CD4-positive, alpha-beta T cell treated with Interleukin-4 for 4 hours (primary cell): ENCODE measurements around the gene CHKB.
"Not testable (repeated sequence)": the region's sequence is repeated elsewhere in the genome, so short reads cannot be mapped to it uniquely, and the experiment has no call there.

Experiments
- DNase-seq: peaks from one replicate; pipeline ENCODE4 v3.0.0-alpha.2; 2020

The CHKB gene, protein sequence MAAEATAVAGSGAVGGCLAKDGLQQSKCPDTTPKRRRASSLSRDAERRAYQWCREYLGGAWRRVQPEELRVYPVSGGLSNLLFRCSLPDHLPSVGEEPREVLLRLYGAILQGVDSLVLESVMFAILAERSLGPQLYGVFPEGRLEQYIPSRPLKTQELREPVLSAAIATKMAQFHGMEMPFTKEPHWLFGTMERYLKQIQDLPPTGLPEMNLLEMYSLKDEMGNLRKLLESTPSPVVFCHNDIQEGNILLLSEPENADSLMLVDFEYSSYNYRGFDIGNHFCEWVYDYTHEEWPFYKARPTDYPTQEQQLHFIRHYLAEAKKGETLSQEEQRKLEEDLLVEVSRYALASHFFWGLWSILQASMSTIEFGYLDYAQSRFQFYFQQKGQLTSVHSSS

DNA sequence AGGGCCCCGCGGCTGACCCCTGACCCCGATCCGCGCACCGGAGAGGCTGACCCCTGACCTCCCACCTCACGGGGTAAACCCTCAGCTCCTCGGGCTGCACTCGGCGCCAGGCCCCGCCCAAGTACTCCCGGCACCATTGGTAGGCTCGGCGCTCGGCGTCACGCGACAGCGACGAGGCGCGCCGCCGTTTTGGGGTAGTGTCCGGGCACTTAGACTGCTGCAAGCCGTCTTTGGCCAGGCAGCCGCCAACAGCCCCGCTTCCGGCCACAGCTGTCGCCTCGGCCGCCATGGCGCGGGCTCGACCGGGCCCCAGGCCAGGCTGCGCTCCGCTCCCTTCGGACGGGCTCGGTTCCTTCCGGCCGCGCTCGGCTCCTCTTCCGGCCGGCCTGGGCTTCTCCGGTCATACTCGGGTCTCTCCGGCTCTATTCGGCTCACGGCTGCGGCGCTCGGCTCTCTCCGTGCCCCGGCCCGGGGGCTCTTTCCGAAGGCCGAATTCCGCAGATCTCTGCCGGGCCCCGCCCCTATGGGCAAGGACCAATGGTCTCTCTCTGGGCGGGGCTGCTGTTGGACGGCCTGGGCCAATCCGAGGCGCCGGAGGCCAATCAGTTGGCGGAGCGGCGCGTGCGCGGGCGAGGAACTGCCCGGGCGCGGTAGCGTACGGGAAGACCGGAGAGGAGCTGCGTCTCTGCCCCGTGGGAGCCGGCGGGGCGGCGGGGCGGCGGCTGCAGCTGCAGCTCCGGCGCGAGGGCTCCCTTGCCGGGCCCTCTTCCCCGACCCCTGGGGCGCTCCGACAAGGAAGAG lies at the start of gene CHKB:
TSS of gene CHKB (minus strand) at position 357 of the 801 bp plus-strand sequence. CDS start at position 289, 68 bp downstream.
- DNase-seq: peak; percentile 97

DNA sequence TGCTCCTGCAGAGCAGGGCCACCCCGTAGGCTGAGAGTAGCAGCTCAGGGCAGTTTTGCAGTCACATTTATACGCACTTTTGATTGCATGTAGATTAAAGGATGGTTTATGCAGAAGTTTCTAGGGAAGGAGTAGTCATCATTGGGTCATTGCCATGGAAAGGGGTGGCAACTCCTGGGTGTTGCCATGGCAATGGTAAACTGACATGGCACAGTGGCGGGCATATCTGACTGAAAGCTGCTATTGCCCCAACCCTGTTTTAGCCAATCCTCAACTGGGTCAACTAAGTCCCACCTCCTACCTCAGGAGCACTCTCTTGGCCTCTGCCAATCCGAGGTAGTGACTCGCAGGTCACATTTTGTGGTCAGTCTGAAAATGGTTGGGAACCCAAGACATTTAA lies 47.7 kb upstream of the CHKB start:
- DNase-seq: no peak

DNA sequence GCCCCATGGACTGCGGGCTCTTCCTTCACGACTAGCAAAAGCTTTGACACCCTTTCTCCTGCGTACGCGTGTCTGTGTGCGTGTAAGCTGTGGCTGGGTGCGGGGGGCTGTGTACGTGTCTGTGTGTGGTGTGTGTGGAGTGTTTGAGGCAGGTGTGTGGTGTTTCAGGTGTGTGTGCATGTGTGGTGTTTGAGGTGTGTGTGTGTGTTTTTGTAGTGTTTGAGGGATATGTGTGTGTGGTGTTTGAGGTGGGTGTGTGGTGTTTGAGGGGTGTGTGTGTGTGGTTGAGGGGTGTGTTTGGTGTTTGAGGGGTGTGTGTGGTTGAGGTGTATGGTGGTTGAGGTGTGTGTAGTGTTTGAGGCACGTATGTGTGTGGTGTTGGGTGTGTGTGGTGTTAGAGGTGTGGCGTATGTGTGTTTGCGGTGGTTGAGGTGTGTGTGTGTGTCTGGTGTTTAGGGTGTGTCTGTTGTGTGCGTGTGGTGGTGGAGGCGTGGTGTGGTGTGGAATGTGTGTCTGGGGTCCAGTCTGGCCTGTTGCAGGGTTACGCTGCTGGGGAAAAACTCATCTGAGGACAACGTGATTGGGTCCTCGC lies 46.0 kb upstream of the CHKB start:
- peak; percentile 68 for DNase-seq

DNA sequence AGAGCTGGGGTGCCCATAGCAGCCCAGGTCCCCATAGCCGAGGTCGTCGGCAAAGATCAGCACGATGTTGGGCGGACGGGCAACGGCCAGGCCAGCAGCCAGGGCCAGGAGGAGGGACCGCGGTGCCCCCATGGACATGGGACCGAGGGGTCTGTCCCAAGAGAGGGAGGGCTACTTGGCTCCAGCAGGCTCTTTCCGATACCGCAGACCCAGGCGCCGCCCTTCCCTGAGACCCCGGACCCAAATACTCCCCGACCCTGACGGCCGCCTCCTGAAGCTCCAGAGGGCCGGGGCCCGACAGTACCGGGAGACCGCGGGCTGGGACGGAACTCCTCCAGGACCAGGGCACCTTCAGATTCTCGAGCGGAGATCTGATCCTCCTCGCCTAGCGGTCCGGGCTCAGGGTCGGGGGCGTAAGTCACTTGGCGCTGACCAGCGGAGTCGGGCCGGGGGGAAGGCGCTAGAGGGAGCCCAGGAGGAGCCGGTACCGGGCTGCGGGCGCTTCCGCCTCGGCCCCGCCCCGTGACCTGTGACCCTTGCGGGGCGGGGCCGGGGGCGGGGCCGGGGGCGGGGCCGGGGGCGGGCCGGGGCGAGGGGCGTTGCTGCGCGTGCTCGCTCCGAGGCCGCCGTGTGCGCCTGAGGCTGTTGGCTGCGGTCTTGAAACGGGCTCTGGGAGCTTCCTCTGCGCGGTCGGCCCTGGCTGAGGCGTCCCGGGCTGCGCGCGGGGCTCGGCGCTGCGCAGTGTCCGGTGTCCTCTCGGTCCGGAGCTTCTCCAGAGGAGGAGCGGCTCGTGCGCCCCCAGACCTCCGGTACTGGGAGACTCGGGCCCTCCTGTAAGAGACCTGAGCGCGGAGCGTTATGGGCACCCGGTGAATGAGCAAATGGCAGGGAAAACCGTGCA lies 45.2 kb upstream of the CHKB start, which contains the start of gene ARSA:
TSS of gene ARSA (minus strand) at position 511 of the 901 bp plus-strand sequence. CDS start at position 138, 373 bp downstream.
- DNase-seq: peak; percentile 73

DNA sequence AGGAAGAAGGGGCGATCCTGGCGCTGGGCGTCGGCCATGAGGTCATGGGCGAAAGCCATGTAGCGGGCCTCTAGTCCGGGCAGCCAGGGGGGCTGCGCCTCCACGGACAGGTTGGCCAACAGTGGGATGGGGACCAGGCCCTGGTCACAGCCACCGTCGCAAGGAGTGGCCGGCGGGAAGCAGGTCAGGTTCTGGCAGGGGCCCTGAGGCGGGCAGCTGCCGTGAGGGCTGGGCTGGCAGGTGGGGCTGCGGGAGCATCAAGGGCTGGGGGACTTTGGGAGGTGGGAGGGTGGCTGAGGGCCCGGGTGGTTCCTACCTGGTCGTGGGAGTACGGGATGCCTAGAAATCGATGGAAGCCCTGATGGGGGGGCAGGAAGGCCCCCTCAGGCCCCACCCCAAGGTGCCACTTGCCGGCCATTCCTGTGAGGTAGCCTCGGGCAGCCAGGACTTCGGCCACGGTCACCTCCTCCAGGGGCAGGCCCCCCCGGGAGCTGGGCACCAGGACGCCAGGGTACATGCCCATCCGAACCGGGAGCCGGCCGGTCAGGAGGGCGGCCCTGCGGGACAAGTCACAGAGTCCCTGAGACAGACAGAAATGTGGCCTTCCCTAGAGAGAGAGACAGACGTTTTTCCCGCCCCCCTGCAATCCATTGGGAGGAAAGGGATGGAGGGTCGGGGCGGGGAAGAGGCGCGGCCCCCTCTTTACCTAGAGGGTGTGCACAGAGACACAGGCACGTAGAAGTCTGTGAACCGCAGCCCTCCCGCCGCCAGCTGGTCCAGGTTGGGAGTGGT lies 44.4 kb upstream of the CHKB start:
- no peak for DNase-seq

DNA sequence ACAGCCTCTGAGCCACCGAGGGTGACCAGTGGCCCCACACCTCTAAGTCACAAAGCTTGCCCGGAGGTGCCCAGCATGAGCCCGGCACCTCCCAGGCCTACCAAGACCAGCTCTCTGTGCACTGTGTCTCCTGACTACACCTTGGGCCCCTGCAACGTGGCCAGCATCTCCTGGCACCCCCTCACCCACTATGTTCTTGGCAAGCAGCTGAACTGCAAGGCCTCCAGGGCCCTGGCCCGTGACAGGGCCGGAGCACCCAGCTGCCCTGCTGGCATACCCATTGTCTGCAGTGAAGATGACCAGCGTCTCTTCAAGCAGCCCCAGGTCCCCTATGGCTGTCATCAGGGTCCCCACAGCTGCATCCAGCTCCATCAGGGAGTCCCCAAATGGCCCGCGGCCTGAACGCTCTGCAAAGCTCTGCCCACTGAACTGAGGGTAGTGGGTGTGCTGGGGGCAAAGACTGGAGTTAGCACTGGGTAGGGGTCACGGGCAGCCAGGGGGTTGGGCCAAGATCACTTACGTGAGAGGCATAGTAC lies 43.7 kb upstream of the CHKB start:
- DNase-seq: no peak

DNA sequence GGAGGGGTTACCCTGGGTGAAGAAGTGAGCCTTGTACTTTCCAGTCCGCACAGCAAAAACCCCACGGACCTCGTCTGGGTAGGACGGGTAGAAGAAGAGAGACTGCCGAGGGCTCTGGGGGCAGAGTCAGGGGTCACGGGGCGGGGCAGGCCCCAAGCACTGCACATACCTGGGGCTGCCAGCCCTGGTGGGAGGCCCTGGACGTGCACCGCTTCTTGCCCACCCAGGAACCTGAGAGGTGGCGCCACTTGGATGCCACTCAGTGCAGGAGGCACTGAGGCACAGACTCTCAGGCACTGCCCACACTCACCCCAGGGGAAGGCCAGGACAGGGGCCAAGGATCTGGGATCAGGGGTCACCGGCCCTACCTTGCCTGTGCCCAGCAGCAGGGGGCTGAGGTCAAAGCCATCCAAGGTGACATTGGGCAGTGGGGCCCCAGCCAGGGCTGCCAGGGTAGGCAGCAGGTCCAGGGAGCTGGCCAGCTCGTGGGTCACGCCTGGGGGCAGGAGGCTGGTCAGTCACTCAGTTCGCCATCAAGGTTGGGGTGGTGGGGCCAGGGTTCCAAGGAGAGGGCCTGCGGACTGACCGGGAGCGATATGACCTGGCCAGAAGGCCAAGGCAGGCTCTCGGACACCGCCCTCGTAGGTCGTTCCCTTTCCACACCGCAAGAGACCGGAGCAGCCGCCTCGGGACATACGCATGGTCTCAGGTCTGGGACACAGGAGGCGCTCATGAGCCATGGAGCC lies 43.1 kb upstream of the CHKB start:
- DNase-seq: no peak

DNA sequence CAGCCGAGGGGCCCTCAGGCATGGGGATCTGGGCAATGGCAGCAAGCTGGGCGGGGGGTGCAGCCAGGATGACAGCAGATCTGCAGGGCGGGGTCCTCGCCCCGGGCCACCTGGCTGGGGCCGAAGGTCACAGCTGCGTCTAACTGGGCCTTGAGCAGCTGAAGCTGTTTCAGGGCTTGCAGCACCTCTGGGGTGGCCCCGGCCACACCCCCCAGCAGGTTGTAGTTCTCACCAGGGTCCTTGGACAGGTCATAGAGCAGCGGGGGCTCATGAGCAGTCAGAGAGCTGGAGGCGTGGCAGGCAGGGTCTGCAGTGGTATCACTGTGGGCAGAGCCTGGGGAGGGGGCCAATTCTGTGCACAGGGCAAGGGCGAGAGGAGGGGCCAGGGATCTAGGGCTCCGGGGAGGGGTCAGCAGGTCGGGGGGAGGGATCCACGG lies 42.5 kb upstream of the CHKB start:
- no peak for DNase-seq

DNA sequence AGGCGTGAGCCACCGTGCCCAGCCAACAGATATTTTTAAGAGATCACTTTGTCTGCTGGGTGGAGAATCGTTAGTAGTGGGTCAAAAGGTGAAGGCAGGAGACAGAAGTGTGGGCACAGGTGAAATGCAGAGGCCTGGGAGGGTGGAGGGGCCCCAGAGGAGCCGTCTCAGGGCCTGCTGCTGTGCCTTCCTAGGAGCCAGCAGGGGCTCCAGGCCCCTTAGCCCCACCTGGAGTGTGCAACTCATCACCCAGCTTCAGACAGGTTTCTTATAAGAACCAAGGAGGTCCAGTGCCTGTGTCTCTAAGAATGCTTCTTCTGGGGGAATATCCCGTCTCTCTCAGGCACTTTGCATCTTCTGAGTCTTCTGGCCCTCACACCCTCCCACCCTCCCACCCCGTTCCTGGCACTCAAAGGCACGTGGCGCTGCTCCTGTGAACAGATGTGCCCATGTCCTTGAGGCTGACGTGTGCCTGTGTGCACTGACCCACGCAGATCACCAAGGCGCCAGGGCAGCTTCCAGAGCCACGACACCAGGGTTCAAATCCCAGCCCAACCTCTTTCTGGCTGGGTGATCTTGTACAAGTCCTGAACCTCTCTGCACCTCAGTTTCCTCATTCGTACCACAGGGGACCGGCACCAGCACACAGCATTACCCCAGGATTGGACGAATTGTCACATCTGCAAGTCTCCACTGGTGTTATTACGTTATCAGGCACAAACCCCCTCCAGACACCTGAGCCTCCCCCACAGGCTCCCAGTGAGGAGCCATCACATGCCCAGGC lies 41.9 kb upstream of the CHKB start:
- no peak for DNase-seq

DNA sequence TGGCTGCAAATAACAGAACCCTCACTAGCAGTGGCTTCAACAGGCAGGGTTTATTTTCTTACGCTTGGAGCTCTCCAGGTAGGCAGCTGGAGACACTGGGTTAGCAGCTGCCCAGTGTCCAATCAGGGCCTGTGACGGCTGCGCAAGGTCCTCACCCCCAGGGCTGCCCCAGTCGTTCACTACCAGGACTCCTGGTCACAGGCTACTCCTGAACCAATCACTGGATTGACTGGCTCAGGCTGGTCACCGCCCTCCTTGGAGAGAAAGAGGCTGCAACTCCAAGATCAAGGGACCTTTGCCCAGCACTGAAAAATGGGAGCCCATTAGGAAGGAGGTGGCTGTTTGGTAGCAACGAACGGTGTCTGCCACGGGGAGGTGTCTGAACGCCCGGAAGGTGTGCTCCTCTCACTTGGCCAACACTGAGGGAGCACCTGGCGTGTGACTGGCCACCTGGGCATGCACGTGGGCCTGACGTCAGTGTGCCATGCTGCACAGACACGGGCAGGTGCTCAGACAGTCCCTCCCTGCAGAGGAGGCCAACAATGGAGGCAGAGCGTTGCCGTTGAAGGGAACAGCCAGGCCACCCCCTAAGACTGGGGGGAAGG lies 40.2 kb upstream of the CHKB start:
- no peak for DNase-seq

DNA sequence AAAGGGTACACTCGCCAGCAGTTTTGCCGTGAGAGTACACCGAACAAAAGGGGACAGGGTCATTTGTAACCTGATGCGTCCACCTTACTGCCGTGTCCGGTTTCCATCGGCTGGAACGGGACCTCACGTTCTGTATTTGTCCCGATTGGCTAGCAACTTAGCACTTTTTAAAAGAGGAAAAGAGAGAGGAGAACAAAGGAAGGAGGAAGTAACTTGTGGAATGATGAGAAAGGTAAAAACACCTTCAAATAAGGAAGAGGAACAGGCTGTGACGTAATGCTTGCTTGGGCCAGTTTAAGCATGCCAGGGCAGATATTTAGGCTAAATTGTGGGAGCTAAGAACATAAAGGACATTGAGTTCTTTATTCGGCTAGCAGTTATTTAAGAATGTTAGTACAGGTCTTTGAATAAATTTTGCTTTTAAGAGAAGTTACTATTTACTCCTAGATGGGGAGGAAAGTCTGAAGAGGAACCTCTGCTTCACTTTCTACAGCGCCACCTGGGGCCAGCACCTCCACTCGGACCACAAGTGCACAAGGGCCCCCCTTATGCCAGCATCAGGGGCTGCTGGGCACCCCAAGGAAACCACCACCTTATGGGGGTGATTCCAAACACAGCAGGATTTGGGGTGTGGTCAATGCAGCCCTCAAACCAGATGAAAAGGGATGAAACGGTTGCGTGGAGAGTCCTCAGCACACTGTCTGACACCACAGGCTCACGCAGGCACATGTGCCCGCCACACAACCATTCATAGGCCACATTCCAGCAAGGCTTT lies 39.5 kb upstream of the CHKB start:
- DNase-seq: peak; percentile 33

DNA sequence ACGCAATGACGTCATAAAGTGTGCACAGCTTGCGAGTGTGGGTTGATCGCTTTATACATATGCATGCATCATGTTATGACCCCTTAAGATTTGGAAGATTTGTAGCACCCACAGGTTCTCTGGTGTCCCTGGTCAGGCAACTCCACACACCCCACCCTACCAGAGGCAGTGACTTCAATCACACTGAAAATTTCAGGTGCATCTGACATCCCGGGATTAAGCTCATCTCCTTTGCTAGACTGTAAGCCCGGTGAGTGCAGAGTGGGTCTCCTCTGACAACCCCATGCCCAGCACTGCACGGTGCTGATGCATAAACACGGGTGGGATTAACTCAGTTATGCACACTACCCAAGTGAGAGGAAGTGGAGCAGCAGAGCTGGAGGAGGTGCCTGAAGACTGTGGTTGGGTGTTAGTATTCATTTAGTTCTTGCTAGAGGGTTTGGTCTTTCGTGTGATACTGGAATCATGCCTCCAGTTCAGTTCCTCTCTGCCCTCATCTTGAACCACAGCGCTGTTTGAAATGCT lies 38.8 kb upstream of the CHKB start:
- peak; percentile 66 for DNase-seq

DNA sequence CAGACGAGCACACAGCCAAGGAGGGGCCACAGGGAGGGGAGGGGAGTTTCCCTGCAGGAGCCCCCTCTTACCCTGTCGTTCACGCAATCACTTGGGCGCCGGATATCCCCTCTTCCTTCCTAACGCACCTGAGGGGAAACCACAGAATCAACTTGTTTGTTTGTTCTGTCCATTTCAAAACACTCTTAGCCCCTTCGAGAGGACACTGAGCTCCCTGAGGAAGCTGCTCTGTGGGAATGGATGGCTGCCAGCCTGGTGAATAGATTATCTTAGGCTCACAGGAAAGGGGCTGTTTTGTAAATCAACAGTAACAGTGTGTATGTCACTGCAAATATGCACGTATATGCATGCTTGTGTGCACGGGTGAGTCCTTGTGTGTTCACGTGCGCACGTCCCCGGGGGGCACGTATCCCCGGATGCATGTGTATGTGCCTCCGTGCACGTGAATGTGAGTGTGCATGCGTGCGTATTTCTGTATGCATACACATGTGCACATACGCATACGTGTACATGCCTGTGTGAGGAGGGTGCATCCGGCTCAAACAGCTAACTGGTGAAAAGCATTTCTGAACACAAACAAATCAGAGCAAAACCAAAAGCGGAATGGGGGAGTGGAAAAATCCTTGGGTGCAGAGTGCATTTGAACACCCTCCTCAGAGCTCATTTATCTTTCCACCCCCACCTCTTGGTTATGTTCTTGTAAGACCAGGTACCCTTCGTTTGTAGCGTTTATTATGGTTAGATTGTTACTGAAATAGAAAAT lies 38.1 kb upstream of the CHKB start:
- DNase-seq: peak; percentile 59

DNA sequence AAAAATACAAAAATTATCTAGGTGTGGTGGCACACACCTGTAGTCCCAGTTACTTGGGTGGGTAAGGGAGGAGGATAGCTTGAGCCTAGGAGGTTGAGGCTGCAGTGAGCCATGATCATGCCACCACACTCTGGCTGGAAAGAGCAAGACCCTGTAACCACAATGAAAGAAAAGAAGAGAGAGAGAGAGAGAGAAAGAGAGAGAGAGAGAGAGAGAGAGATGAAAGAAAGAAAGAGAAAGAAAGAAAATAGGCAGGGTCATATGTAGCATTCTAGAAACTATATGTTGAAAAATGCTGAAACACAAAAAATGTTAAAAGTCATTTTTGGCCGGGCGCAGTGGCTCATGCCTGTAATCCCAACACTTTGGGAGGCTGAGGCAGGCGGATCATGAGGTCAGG lies 31.6 kb upstream of the CHKB start:
- DNase-seq: not testable (repeated sequence)

DNA sequence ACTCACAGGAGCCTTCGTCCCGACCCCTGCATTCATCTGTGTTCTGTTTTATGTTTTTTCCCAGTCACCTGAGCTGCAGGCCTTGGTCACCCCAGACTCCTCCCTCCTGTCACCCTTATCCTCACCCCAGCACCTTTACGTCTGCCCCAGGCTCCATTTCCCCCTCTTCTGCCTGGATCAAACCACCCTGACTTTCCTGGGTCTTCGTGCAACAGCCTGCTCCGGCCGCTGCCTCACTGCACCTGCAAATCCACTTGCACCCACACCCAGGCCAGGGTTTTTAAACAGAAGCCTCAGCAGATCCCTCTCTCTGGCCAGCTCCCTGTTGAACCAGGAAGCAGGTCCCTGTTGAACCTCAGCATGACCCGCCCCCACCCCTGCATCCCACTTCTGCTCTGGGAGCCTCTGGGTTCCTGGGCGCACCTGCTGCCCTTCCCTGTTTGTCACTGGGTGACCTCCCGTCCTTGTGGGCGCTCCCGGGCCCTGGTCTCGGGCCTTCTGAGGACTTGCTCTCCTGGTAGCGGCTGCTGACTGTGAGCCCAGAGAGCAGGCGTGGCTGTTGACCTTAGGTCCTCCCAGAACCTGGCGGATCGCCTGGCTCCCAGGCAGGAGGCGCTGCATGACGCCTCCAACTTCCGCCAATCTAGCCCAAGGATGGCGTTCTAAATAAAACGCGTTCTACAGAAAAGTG lies 30.8 kb upstream of the CHKB start:
- no peak for DNase-seq

DNA sequence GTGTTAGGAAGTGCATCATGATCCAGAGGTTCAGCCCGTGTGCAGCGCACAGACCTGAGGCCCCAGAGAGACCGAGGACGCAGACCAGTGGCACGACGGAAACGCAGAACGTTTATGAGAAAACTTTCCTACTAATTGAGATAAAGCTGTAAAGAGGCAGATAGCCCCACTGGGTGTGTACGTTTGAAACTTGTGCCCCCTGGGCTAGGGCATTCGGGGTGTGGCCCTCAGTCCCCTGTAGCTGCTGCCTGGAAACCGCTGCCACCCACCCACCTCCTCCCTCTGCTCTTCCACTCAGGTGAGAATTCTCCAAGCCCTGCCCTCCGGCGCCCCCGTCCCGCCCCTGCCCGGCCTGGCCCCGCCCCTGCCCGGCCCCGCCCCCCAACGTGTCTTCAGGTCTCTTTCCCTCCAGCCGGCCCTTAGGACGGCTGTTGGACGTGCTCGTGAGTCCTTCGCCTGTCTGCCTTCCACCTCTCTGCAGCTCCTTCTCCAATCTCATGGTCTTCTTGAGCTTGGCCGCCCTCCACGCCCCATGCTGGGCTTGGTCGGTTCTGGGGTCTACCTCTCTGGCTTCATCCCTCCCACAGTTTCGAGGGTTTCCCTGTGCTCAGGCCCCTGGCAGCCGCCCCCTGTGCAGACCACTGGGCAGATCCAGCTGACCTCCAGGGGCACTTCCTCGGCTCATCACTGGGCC lies 30.0 kb upstream of the CHKB start:
- no peak for DNase-seq
